GM12878 (cell line): Measurements from ENCODE around the gene TMEM131L. TPM values are rescaled to one million over a fixed set of nuclear protein-coding genes. Genes with fewer than 3 reads are reported as not detected.

Experiments
- BACH1 ChIP-seq: fragments of 450-650 bp; IDR thresholded peaks from 2 replicates; pipeline ENCODE4 v1.6.1; 2017; ENCODE audit warnings: mild to moderate bottlenecking, borderline replicate concordance
- CREB1 ChIP-seq: IDR thresholded peaks from 2 replicates; pipeline ENCODE4 v1.6.1; 2012; ENCODE audit warnings: low read depth, mild to moderate bottlenecking, inconsistent platforms
- ESRRA ChIP-seq: IDR thresholded peaks from 2 replicates; pipeline ENCODE4 v1.6.1; 2012; ENCODE audit warnings: mild to moderate bottlenecking, low read length, improper control_type of control experiment
- ETV6 ChIP-seq, 2 experiments: fragments of 450-650 bp in 1 of 2; IDR thresholded peaks in 1 of 2; conservative IDR thresholded peaks in 1 of 2; 2 replicates each; pipeline ENCODE4 v1.6.1; 2014; ENCODE audit warnings: antibody characterized with exemption in 1 of 2, borderline replicate concordance in 1 of 2, low read depth in 1 of 2, mild to moderate bottlenecking in 1 of 2, moderate library complexity in 1 of 2
- GABPA ChIP-seq: IDR thresholded peaks from 2 replicates; pipeline ENCODE4 v1.6.1; 2014; ENCODE audit warnings: antibody characterized with exemption, low read depth, mild to moderate bottlenecking, inconsistent platforms
- LARP7 ChIP-seq: fragments of 450-650 bp; IDR thresholded peaks from 2 replicates; pipeline ENCODE4 v1.6.1; 2017; ENCODE audit warnings: mild to moderate bottlenecking
- MYC ChIP-seq: IDR thresholded peaks from 2 replicates; pipeline ENCODE4 v1.6.1; 2011; ENCODE audit warnings: mild to moderate bottlenecking, low read length, moderate library complexity, inconsistent platforms; ENCODE audit not compliant: insufficient read depth, insufficient replicate concordance, insufficient read length, severe bottlenecking
- NR2C2 ChIP-seq: IDR thresholded peaks from 2 replicates; pipeline ENCODE4 v1.6.1; 2011; ENCODE audit warnings: borderline replicate concordance, low read depth; ENCODE audit not compliant: control insufficient read depth, insufficient read length
- POLR2AphosphoS2 ChIP-seq: IDR thresholded peaks from 2 replicates; pipeline ENCODE4 v1.6.1; 2011; ENCODE audit warnings: low read depth, mild to moderate bottlenecking, low read length, improper control_type of control experiment, moderate library complexity
- RAD51 ChIP-seq: fragments of 450-650 bp; IDR thresholded peaks from 2 replicates; pipeline ENCODE4 v1.6.1; 2016; ENCODE audit warnings: moderate library complexity, mild to moderate bottlenecking, inconsistent platforms
- RFX5 ChIP-seq: IDR thresholded peaks from 2 replicates; pipeline ENCODE4 v1.6.1; 2011; ENCODE audit warnings: low read depth, low read length, improper control_type of control experiment
- SMAD5 ChIP-seq: IDR thresholded peaks from 2 replicates; pipeline ENCODE4 v1.6.1; 2016; ENCODE audit warnings: antibody characterized with exemption, low read depth
- SRF ChIP-seq, 2 experiments: IDR thresholded peaks; 2 replicates each; pipeline ENCODE4 v1.6.1; 2011; ENCODE audit warnings: low read depth in 2 of 2, low read length in 2 of 2, mild to moderate bottlenecking in 1 of 2, moderate library complexity in 1 of 2
- YBX1 ChIP-seq: fragments of 450-650 bp; IDR thresholded peaks from 2 replicates; pipeline ENCODE4 v1.6.1; 2016; ENCODE audit warnings: antibody characterized with exemption
- polyA plus RNA-seq, 11 experiments: library from polyadenylated mRNA; depleted of rRNA in 4 of 11; unstranded in 6 of 11; stranded (reverse) in 5 of 11; fragments of >200 nt; fragmentation: Nextera tagmentation in 4 of 11; fragmentation: Illumina TruSeq in 1 of 11; extraction: Ambion mirVana in 4 of 11; extraction: Trizol in 1 of 11; gene quantifications; 1 replicate in 1 of 11; 2 replicates in 10 of 11; pipeline versions ENCODE4 v1.2.1 to v1.2.3, GENCODE V29; 2011 to 2016; ENCODE audit warnings: inconsistent platforms in 2 of 11, missing spikeins in 2 of 11, low read depth in 1 of 11
- total RNA-seq, 4 experiments: library from RNA; depleted of rRNA in 3 of 4; stranded (reverse); fragments of >200 nt in 3 of 4; fragmentation: Illumina TruSeq in 1 of 4; extraction: Trizol in 1 of 4; gene quantifications; 2 replicates each; pipeline versions ENCODE4 v1.2.1 to v1.2.3, GENCODE V29; 2013 to 2021
- TF ChIP-seq, protein P1 (sequence below): fragments of 150-350 bp; IDR thresholded peaks from 2 replicates; pipeline ENCODE4 v1.6.1; 2014; ENCODE audit warnings: mild to moderate bottlenecking, low read depth, low read length
- TF ChIP-seq, protein P2 (sequence below): IDR thresholded peaks from 2 replicates; pipeline ENCODE4 v1.6.1; 2011; ENCODE audit warnings: low read depth, low read length, improper control_type of control experiment, borderline replicate concordance
- TF ChIP-seq, protein P3 (sequence below): fragments of 450-650 bp; IDR thresholded peaks from 2 replicates; pipeline ENCODE4 v1.6.1; 2017; ENCODE audit warnings: low read depth, mild to moderate bottlenecking, moderate library complexity
- TF ChIP-seq, protein P4 (sequence below): fragments of 450-650 bp; formaldehyde crosslinking; IDR thresholded peaks from 2 replicates; pipeline ENCODE4 v1.4.0; 2022; ENCODE audit warnings: mild to moderate bottlenecking, moderate library complexity
- TF ChIP-seq, protein P5 (sequence below): IDR thresholded peaks from 2 replicates; pipeline ENCODE4 v1.6.1; 2012; ENCODE audit warnings: low read length, inconsistent platforms
- TF ChIP-seq, protein P6 (sequence below): fragments of 450-650 bp; IDR thresholded peaks from 2 replicates; pipeline ENCODE4 v1.6.1; 2016; ENCODE audit warnings: mild to moderate bottlenecking

TMEM131L gene
- total and polyA plus RNA-seq, 10 of the 15 experiments (the other 5 are each of a cell fraction or from before 2014, with no cell fraction given) = 8.5 to 101 (median 74.4) TPM

DNA sequence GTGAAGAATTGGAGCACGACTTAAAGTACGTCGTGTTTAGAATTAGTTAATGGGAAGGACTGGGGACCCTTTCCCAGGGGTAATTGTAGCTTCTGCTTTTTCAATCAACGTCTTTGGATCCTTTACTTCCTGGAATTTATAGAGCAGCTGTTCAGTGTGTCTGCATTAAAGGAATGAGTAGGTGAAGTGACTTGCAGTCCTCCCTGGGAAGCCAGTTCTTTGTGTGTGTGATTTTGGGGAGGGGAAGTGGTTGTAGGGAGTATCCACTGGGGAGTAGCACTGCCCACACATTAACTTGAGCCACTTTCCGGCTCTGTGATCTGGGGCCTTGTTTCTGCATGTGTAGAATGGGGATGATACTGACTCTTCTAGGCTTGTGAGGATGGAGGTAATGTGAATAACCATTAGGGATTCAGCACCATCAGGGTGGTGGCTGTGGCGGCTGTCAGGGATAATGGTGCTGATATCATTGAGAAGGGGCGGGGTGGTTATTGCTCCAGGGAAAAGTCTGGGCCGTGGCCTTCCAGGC, 54.7 kb downstream of the TMEM131L start (continued):
- TF ChIP-seq, protein P1, sequence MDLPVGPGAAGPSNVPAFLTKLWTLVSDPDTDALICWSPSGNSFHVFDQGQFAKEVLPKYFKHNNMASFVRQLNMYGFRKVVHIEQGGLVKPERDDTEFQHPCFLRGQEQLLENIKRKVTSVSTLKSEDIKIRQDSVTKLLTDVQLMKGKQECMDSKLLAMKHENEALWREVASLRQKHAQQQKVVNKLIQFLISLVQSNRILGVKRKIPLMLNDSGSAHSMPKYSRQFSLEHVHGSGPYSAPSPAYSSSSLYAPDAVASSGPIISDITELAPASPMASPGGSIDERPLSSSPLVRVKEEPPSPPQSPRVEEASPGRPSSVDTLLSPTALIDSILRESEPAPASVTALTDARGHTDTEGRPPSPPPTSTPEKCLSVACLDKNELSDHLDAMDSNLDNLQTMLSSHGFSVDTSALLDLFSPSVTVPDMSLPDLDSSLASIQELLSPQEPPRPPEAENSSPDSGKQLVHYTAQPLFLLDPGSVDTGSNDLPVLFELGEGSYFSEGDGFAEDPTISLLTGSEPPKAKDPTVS = no peak
- TF ChIP-seq ETV6 (conservative IDR thresholded peaks at IDR 0.05 in 1 of 2, IDR thresholded peaks at IDR 0.05 in 1 of 2; ENCODE audit: borderline replicate concordance in 1 of 2, low read depth in 1 of 2) (peak in 1 of 2 experiments; percentile 54; a peak in 1 of 4 replicates), RAD51 (no peak), POLR2AphosphoS2 (no peak; the same call in 1 of the 2 replicates), CREB1 (no peak), MYC (no peak), RFX5 (no peak), SRF (IDR thresholded peaks at IDR 0.05; ENCODE audit: low read depth in 2 of 2, low read length in 2 of 2) (no peak), BACH1 (no peak), SMAD5 (no peak), GABPA (no peak), YBX1 (peak; percentile 82), ESRRA (no peak), LARP7 (no peak), NR2C2 (no peak)
- TF ChIP-seq, protein P2, sequence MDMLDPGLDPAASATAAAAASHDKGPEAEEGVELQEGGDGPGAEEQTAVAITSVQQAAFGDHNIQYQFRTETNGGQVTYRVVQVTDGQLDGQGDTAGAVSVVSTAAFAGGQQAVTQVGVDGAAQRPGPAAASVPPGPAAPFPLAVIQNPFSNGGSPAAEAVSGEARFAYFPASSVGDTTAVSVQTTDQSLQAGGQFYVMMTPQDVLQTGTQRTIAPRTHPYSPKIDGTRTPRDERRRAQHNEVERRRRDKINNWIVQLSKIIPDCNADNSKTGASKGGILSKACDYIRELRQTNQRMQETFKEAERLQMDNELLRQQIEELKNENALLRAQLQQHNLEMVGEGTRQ = no peak
- TF ChIP-seq, protein P3, sequence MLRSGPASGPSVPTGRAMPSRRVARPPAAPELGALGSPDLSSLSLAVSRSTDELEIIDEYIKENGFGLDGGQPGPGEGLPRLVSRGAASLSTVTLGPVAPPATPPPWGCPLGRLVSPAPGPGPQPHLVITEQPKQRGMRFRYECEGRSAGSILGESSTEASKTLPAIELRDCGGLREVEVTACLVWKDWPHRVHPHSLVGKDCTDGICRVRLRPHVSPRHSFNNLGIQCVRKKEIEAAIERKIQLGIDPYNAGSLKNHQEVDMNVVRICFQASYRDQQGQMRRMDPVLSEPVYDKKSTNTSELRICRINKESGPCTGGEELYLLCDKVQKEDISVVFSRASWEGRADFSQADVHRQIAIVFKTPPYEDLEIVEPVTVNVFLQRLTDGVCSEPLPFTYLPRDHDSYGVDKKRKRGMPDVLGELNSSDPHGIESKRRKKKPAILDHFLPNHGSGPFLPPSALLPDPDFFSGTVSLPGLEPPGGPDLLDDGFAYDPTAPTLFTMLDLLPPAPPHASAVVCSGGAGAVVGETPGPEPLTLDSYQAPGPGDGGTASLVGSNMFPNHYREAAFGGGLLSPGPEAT = peak; percentile 52; the same call in 1 of the 2 replicates
- TF ChIP-seq, protein P4, sequence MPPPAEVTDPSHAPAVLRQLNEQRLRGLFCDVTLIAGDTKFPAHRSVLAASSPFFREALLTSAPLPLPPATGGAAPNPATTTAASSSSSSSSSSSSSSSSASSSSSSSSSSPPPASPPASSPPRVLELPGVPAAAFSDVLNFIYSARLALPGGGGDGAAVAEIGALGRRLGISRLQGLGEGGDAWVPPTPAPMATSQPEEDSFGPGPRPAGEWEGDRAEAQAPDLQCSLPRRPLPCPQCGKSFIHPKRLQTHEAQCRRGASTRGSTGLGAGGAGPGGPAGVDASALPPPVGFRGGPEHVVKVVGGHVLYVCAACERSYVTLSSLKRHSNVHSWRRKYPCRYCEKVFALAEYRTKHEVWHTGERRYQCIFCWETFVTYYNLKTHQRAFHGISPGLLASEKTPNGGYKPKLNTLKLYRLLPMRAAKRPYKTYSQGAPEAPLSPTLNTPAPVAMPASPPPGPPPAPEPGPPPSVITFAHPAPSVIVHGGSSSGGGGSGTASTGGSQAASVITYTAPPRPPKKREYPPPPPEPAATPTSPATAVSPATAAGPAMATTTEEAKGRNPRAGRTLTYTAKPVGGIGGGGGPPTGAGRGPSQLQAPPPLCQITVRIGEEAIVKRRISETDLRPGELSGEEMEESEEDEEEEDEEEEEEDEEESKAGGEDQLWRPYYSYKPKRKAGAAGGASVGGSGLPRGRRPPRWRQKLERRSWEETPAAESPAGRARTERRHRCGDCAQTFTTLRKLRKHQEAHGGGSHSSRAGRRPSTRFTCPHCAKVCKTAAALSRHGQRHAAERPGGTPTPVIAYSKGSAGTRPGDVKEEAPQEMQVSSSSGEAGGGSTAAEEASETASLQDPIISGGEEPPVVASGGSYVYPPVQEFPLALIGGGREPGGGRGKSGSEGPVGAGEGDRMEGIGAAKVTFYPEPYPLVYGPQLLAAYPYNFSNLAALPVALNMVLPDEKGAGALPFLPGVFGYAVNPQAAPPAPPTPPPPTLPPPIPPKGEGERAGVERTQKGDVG (CRISPR knock-in tag) = no peak
- TF ChIP-seq, protein P5, sequence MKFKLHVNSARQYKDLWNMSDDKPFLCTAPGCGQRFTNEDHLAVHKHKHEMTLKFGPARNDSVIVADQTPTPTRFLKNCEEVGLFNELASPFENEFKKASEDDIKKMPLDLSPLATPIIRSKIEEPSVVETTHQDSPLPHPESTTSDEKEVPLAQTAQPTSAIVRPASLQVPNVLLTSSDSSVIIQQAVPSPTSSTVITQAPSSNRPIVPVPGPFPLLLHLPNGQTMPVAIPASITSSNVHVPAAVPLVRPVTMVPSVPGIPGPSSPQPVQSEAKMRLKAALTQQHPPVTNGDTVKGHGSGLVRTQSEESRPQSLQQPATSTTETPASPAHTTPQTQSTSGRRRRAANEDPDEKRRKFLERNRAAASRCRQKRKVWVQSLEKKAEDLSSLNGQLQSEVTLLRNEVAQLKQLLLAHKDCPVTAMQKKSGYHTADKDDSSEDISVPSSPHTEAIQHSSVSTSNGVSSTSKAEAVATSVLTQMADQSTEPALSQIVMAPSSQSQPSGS = peak; percentile 37; the same call in 1 of the 2 replicates
- TF ChIP-seq, protein P6, sequence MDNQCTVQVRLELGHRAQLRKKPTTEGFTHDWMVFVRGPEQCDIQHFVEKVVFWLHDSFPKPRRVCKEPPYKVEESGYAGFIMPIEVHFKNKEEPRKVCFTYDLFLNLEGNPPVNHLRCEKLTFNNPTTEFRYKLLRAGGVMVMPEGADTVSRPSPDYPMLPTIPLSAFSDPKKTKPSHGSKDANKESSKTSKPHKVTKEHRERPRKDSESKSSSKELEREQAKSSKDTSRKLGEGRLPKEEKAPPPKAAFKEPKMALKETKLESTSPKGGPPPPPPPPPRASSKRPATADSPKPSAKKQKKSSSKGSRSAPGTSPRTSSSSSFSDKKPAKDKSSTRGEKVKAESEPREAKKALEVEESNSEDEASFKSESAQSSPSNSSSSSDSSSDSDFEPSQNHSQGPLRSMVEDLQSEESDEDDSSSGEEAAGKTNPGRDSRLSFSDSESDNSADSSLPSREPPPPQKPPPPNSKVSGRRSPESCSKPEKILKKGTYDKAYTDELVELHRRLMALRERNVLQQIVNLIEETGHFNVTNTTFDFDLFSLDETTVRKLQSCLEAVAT = peak; percentile 62
